Stimulated activated CD4-positive, alpha-beta T cell treated with anti-CD3 and anti-CD28 coated beads, Interleukin-12 subunit alpha, Interleukin-12 subunit beta, amount 100 ng/mL, for 48 hours (primary cell): ENCODE measurements around the gene SYNE1.
"Not testable (repeated sequence)": the region's sequence is repeated elsewhere in the genome, so short reads cannot be mapped to it uniquely, and the experiment has no call there.

Experiments used
- DNase-seq, 3 donors: peaks; one replicate each; pipeline ENCODE4 v3.0.0-alpha.2; 2020; ENCODE audit warnings: low read depth in 2 of 3, low spot score in 1 of 3

Gene SYNE1

DNA sequence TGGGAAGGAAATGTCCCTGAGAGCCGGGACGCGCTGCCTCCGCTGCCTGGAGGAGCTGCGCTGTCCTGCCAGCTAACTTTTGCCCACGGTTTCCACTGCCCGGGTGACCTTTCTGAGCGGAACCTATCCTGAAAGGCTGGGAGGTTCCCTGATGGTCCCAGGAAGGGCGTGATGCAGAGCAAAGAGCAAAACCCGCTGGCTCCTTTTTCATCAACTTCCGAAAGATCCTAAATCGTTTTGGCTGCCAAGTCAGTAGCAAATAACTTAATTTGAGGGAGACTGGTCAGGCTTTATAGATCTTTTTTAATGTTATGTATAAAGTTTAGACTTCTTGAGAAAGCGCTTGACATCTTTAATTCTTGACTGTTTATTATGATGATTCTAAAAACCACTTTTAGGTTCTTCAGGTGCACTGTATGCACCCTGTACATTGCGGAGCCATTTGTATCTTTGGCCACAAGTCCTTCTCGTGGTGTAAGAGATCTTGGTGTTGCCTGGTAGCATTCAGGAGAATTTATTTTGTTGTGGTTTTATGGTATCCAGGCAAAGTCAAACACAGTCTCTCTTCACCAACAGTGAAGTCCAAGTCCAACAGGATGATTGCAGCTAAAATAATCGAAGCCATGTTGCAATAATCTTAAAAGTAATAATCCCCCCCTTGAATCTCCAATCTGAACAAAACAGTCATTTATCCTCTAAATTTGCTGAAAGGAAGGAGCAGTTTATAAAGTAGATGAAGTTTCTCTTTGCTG is at the start of gene SYNE1:
SYNE1 (minus strand) TSS at position 67 of the 752 bp plus-strand sequence. CDS start 9,031 bp downstream, outside the sequence.
- DNase-seq, result no peak

- DNase-seq, result no peak
Observed at GRCh38 chr6:152685819-152686218, 48.7 kb upstream of the SYNE1 start.

DNA sequence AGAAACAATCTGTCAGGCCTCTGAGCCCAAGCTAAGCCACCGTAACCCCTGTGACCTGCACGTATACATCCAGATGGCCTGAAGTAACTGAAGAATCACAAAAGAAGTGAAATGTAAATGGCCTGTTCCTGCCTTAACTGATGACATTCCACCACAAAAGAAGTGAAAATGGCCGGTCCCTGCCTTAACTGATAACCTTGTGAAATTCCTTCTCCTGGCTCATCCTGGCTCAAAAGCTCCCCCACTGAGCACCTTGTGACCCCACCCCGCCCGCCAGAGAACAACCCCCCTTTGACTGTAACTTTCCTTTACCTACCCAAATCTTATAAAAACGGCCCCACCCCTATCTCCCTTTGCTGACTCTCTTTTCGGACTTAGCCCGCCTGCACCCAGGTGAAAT is 45.8 kb upstream of the SYNE1 start:
- not testable (repeated sequence) for DNase-seq

- DNase-seq, result no peak
Observed at GRCh38 chr6:152682141-152682540, 45.0 kb upstream of the SYNE1 start.

DNA sequence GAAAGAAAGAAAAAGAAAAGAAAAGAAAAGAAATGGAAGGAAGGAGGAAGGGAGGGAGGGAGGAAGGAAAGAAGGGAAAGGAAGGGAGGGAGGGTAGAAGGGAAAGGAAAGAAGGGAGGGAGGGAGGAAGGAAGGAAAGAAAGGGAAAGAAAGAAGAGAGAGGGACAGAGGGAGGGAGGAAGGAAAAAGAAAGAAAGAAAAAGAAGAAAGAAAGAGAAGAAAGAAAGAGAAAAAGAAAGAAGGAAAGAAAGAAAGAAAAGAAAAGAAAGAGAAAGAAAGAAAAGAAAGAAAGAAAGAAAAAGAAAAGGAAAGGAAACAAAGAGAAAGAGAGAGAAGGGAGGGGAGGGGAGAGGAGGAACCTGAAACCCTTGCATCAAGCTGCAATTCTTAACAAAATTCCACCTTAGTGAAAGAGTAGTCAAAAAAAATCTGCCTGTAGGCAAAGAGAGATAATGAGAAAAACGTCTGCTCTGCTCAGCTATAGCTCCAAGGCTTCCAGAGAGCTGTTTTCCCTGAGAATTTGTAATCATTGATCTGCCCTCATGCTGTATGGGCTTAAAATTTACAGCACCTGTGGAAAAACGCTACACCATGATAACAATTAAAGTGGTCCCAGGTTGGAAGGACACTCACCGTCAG is 43.8 kb upstream of the SYNE1 start:
- no peak for DNase-seq

DNA sequence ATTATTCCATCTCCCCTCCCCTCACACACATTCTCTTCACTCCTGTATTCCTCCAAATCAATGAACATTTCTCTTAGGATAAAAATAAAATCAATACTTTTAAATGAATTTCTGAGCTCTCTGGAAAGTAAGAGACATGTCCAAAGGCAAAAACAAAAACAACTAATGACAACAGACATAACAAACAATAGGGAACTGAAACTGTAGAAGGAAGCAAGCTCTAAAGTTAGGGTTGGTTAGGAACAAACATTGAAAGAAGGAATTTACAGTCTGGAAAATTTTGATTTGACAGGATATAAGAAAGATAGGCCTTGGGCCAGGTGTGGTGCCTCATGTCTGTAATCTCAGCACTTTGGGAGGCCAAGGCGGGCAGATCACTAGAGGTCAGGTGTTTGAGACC is 43.0 kb upstream of the SYNE1 start:
- no peak for DNase-seq

GRCh38 chr6:152673236-152673635 is 36.1 kb upstream of the SYNE1 start:
- no peak for DNase-seq

- no peak for DNase-seq
Observed at GRCh38 chr6:152671171-152671570, 34.0 kb upstream of the SYNE1 start.

DNA sequence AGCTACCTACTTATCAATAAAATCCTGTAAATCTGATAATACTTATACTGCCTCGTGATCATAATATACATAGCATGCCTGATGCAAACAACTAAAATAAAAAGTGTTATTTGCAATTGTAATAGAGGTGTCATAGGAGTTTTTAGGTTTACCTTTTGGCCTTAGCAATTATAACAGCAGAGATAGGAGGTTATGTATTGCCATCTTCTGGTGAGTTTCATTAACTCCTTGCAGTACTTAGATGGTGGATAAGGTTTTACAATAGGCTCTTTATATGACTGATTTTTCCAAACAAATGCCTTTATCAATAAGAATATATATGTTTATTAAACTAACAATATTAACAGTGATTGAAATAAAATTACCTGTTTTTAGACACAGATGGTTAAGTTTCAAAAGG is 32.7 kb upstream of the SYNE1 start:
- no peak for DNase-seq

- DNase-seq, result no peak
Observed at GRCh38 chr6:152661776-152662175, 24.6 kb upstream of the SYNE1 start.

DNA sequence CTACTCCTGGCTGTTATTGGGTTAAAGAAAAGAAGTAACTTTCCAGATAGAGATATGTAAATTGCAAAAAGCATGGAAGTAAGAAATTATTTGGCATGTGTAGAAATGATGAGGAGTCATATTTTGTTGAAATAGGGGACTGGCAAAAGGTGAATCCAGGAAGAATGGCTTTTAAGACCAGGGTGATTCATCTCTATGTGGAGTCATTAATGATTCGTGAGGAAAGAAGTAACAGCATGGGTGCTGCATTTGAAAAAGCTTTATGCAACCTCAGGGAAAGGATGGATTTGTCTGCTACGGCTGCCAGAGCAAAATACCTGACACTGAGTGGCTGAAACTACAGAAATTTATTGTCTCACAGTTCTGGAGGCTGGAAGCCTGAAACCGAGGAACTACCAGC is 14.8 kb upstream of the SYNE1 start:
- no peak for DNase-seq

DNA sequence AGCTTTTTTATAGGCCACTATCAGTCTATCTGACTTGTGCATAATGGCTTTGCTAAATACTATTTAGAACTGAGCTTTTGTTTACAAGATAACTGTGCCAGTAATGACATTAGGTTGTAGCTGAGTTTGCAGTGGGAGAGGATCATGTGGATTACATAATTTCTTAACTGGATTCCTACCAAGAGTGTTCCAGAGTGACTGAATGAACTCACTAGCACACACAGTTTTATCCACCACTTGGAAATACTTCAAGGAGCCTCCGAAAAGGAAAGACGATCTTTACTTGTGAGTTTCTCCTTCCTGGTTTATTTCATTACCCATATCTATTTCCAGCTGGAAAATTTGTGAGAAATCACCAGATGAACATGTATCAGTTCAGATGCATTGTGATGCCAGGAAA is 10.9 kb upstream of the SYNE1 start:
- DNase-seq, result no peak

- not testable (repeated sequence) for DNase-seq
Observed at GRCh38 chr6:152646732-152647131, 9.6 kb upstream of the SYNE1 start.

DNA sequence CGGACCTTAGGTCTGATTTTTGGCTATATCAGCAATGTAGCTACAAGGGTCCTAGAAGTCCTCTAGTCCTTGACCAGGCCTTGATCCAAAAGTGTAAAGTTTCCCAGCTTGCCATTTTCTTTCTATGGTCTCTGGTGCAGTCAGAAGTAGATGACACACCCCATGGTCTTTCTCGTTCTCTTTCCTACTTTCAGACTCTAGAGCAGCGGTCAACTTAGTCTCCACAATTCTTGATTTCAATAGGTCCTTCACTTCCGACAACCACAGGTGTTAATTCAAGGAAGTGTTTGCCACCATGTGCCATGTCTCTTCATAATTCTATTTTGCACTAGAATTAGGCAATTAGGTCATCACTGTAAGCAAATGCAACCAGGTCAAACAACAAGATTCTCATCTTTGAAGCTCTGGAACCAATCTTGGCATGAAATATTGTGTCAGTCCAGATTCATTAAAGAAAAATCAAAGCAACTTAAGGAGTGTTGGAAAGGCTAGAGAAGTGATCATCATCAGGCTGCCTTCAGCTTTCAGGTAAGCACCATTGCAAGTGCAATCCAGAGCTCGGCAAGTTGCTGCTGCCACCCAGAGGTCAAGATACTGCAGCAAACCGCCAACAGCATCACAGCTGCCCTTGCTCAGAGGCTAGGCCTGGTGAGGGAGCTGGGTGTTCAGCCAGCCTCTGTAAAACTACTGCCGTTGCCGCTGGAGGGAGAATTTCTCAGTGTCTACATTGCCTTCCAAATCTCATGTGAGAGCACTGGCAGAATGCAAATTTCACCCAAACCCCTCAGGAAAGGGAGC is 5.6 kb upstream of the SYNE1 start:
- no peak for DNase-seq

GRCh38 chr6:152636609-152637295 is 410 bp downstream of the SYNE1 start:
- DNase-seq, result no peak

DNA sequence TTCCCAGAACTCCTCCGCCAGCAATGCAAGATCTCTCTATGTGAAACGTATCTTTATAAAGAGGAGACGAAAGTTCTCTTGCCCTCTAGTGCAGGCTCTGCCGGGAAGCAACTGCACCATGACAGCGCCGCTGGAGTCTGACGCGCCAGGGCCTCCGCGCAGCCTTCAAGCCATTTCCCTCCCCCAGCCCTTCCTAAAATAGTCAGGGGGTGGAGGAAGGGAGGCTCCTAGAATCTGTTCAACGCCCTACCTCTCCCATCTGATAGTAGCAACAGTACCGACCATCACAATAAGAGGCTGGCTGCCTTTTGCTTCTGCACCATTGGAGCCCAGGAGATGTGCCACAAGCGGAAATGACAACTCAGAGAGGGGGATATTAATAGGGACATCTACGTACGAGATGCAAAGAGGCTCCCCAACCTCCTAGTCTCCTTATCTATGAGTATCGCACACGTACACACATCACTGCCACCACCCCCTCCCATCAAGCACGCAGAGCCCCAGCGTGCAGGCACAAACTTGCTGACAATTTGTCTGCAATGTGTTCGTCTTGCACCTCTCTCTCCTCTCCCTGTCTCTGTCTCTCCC is 1.0 kb downstream of the SYNE1 start:
- no peak for DNase-seq

- no peak for DNase-seq
Observed at GRCh38 chr6:152634773-152635172, 2.4 kb downstream of the SYNE1 start.

DNA sequence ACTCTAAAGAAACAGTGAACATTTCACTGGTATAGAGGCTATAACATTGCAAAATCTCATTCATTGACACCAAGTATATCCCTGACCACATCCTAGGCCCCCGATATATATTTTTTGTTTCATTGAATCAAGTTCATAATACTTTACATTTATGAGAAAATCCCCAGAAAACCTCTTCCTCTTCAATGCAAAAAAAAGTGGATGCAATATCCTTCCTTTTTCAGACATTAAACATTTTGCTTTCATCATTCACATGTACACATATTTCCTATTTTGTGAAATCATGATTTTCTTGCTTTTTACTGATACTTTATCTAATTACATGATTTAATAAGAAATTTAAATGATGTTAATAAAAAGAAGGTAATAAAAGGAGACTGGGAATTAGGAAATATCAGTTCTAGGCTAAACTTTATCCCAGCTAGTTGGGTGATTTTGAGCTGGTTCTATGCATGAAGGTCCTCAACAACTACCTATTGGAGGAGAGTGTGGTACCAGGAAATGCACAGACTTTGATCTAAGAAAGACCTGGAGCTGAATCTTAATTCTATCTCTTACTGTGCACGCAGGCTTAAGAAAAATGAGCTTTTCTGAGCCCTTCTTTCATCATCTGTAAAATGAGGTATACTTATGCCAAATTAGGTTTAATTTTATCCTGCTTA is 4.9 kb downstream of the SYNE1 start:
- DNase-seq, result no peak

GRCh38 chr6:152631376-152631775 is 5.8 kb downstream of the SYNE1 start:
- DNase-seq, result no peak

- DNase-seq, result no peak
Observed at GRCh38 chr6:152630832-152631231, 6.3 kb downstream of the SYNE1 start.

- no peak for DNase-seq
Observed at GRCh38 chr6:152625213-152625612, 11.9 kb downstream of the SYNE1 start.
